Activated CD8-positive, alpha-beta T cell treated with anti-CD3 and anti-CD28 coated beads for 36 hours (primary cell): ENCODE results near the gene SVOPL. TPM values are rescaled to one million over a fixed set of nuclear protein-coding genes. Genes with fewer than 3 reads are reported as not detected.

Experiments
- ATAC-seq: fragments of 200-7000 bp; cut with Tn5 transposase; one replicate; pipeline ENCODE4 v1.10.0; 2021; ENCODE audit warnings: mild to moderate bottlenecking, moderate library complexity
- CTCF ChIA-PET: fragments of 350-600 bp; sonication (Branson Sonifier 250); formaldehyde crosslinking; loops from one replicate; lab custom pipeline; 2021; ENCODE audit warnings: antibody characterized with exemption; lab: Charles Lee
- POLR2A ChIA-PET: fragments of 350-600 bp; sonication (Branson Sonifier 250); formaldehyde crosslinking; loops from one replicate; lab custom pipeline; 2021; ENCODE audit warnings: antibody characterized with exemption; lab: Charles Lee
- DNase-seq: peaks from one replicate; pipeline ENCODE4 v3.0.0-alpha.2; 2020
- H3K27ac Mint-ChIP-seq: one replicate; pipeline ENCODE4 v1.8.0; 2021; ENCODE audit warnings: mild to moderate bottlenecking, mixed read lengths
- H3K27me3 Mint-ChIP-seq: one replicate; pipeline ENCODE4 v1.8.0; 2021; ENCODE audit warnings: mixed read lengths
- H3K36me3 Mint-ChIP-seq: one replicate; pipeline ENCODE4 v1.8.0; 2021; ENCODE audit warnings: low read depth, mixed read lengths
- H3K4me1 Mint-ChIP-seq: one replicate; pipeline ENCODE4 v1.8.0; 2021; ENCODE audit warnings: low read depth, mixed read lengths
- H3K4me3 Mint-ChIP-seq: one replicate; pipeline ENCODE4 v1.8.0; 2021; ENCODE audit warnings: mild to moderate bottlenecking, moderate library complexity, mixed read lengths
- H3K9me3 Mint-ChIP-seq: one replicate; pipeline ENCODE4 v1.8.0; 2021; ENCODE audit warnings: mixed read lengths
- CTCF ChIP-seq: fragments of 200-600 bp; IDR thresholded peaks from one replicate; pipeline ENCODE4 v1.8.0; 2022; ENCODE audit warnings: antibody characterized with exemption, mild to moderate bottlenecking
- intact Hi-C: fragments of 100-400 bp; cut with micrococcal nuclease; formaldehyde crosslinking; loops from one replicate; pipeline ENCODE4 v1.10.0; 2022
- total RNA-seq, 2 experiments: library from RNA; stranded (reverse); gene quantifications; one replicate each; pipeline ENCODE4 v1.2.3, GENCODE V29; 2021

Gene SVOPL
- total RNA-seq, 2 experiments from 2014 or later, result 0.78 TPM; not detected in 1

- Mint-ChIP-seq H3K4me1 (peaks cover 40% of the 10 kb centered on the region), H3K9me3 (no peaks in the 10 kb centered on the region), H3K36me3 (no peaks in the 10 kb centered on the region), H3K4me3 (no peak overlapping the region), H3K27me3 (no peaks in the 10 kb centered on the region), H3K27ac (no peak overlapping the region)
- POLR2A ChIA-PET, result no interaction called here
- intact Hi-C loops, result no loop called here
- TF ChIP-seq CTCF, result no peak
- CTCF ChIA-PET, result no interaction called here
- ATAC-seq (peak; percentile 84), DNase-seq (peak; percentile 29)
Measured at GRCh38 chr7:138746073-138746472, 44.9 kb upstream of the SVOPL start.

GRCh38 chr7:138745189-138745588 is 44.0 kb upstream of the SVOPL start:
- intact Hi-C loops, result no loop called here
- Mint-ChIP-seq H3K4me1 (peaks cover 32% of the 10 kb centered on the region), H3K27ac (no peak overlapping the region), H3K9me3 (no peaks in the 10 kb centered on the region), H3K27me3 (no peaks in the 10 kb centered on the region), H3K36me3 (no peaks in the 10 kb centered on the region), H3K4me3 (no peak overlapping the region)
- ChIA-PET POLR2A (no interaction called here), CTCF (no interaction called here)
- DNase-seq (peak; percentile 37), ATAC-seq (peak; percentile 24)
- no peak for TF ChIP-seq CTCF

- H3K4me3 Mint-ChIP-seq, result no peak overlapping the region
- ChIA-PET POLR2A (no interaction called here), CTCF (interaction anchor here (0.7 kb wide), 1 partner anchor 580 kb away, joined by 3 read pairs; no protein-coding TSS in a partner anchor)
- intact Hi-C loops, result no loop called here
- ATAC-seq, result no peak
- peaks cover 19% of the 10 kb centered on the region for H3K4me1 Mint-ChIP-seq
- no peak for TF ChIP-seq CTCF
- no peaks in the 10 kb centered on the region for H3K27me3 Mint-ChIP-seq
- no peaks in the 10 kb centered on the region for H3K36me3 Mint-ChIP-seq
- DNase-seq, result no peak
- no peak overlapping the region for H3K27ac Mint-ChIP-seq
- H3K9me3 Mint-ChIP-seq, result peaks cover 2% of the 10 kb centered on the region
Measured at GRCh38 chr7:138741453-138741735, 40.2 kb upstream of the SVOPL start.

- Mint-ChIP-seq H3K9me3 (peaks cover 2% of the 10 kb centered on the region), H3K4me1 (peaks cover 9% of the 10 kb centered on the region), H3K36me3 (no peaks in the 10 kb centered on the region), H3K27me3 (no peaks in the 10 kb centered on the region), H3K27ac (no peak overlapping the region), H3K4me3 (no peak overlapping the region)
- no peak for DNase-seq
- POLR2A ChIA-PET, result no interaction called here
- intact Hi-C loops, result loop anchor here (2.0 to 5.0 kb wide), 2 partner anchors 288 to 579 kb away; no protein-coding TSS in a partner anchor
- CTCF ChIA-PET, result interaction anchor here (1.0 to 2.2 kb wide), 6 partner anchors 8 to 578 kb away, joined by 3 to 22 read pairs (median 8); no protein-coding TSS in a partner anchor
- no peak for TF ChIP-seq CTCF
- no peak for ATAC-seq
Measured at GRCh38 chr7:138739859-138740258, 38.7 kb upstream of the SVOPL start.

GRCh38 chr7:138738551-138739335 is 37.6 kb upstream of the SVOPL start:
- Mint-ChIP-seq H3K9me3 (peaks cover 2% of the 10 kb centered on the region), H3K4me1 (peaks cover 9% of the 10 kb centered on the region), H3K4me3 (no peak overlapping the region), H3K27ac (no peak overlapping the region), H3K27me3 (no peaks in the 10 kb centered on the region), H3K36me3 (no peaks in the 10 kb centered on the region)
- ChIA-PET CTCF (interaction anchor here (0.6 to 2.2 kb wide), 59 partner anchors 9 to 839 kb away, joined by 3 to 22 read pairs (median 4); partner anchors contain the start of gene CREB3L2), POLR2A (no interaction called here)
- TF ChIP-seq CTCF, result peak; percentile 85
- ATAC-seq, result peak; percentile 99
- DNase-seq, result peak; percentile 94
- intact Hi-C loops, result loop anchor here (2.0 to 5.0 kb wide), 2 partner anchors 286 to 578 kb away; no protein-coding TSS in a partner anchor
